Activated CD4-positive, alpha-beta T cell treated with anti-CD3 and anti-CD28 coated beads for 36 hours (primary cell): ENCODE data around the gene IL17RA. TPM values are rescaled to one million over a fixed set of nuclear protein-coding genes. Genes with fewer than 3 reads are reported as not detected.

Source experiments
- ATAC-seq: fragments of 200-7000 bp; cut with Tn5 transposase; one replicate; pipeline ENCODE4 v1.10.0; 2021; ENCODE audit warnings: mild to moderate bottlenecking, moderate library complexity
- CTCF ChIA-PET: fragments of 350-600 bp; sonication (Branson Sonifier 250); formaldehyde crosslinking; loops from one replicate; lab custom pipeline; 2021; ENCODE audit warnings: antibody characterized with exemption; lab: Charles Lee
- POLR2A ChIA-PET: fragments of 350-600 bp; sonication (Branson Sonifier 250); formaldehyde crosslinking; loops from one replicate; lab custom pipeline; 2021; ENCODE audit warnings: antibody characterized with exemption, inconsistent platforms; lab: Charles Lee
- DNase-seq: peaks from one replicate; pipeline ENCODE4 v3.0.0-alpha.2; 2020
- H3K27ac Mint-ChIP-seq: one replicate; pipeline ENCODE4 v1.8.0; 2021; ENCODE audit warnings: mixed read lengths
- H3K27me3 Mint-ChIP-seq: one replicate; pipeline ENCODE4 v1.8.0; 2021; ENCODE audit warnings: mixed read lengths
- H3K36me3 Mint-ChIP-seq: one replicate; pipeline ENCODE4 v1.8.0; 2021; ENCODE audit warnings: low read depth, mixed read lengths
- H3K4me1 Mint-ChIP-seq: one replicate; pipeline ENCODE4 v1.8.0; 2021; ENCODE audit warnings: mixed read lengths
- H3K4me3 Mint-ChIP-seq: one replicate; pipeline ENCODE4 v1.8.0; 2021; ENCODE audit warnings: mild to moderate bottlenecking, moderate library complexity, mixed read lengths
- H3K9me3 Mint-ChIP-seq: one replicate; pipeline ENCODE4 v1.8.0; 2021; ENCODE audit warnings: low read depth, mixed read lengths
- intact Hi-C, 2 experiments: fragments of 100-400 bp; cut with DNase I in 1 of 2; cut with micrococcal nuclease in 1 of 2; formaldehyde crosslinking; loops; one replicate each; pipeline versions ENCODE4 v1.14.2 to v1.15.1; 2022 to 2024; cut with DNase I, micrococcal nuclease
- total RNA-seq, 2 experiments: library from RNA; stranded (reverse); gene quantifications; one replicate each; pipeline ENCODE4 v1.2.3, GENCODE V29; 2021

IL17RA gene
- total RNA-seq, 2 experiments from 2014 or later: 13.1 to 13.3 TPM

DNA sequence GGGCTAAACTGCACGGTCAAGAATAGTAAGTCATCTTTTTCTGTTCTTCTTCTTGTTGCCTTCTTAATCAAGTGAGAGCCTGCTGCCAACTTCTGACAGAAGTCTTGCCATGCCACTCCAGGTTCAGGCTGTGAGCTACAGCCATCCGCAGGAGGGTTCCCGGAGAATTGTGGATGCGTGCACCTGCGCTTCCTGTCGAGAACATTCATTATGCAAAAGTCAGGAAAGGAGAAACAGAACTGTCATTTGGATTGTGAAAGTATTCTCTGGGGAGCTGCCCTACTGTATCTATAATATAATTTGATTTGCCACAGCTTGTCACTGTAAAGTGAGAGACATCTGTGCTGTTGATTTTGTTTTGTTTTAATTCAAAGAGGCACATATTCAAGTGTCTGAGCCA is 12.3 kb downstream of the IL17RA start:
- Mint-ChIP-seq H3K4me1 (peaks cover 87% of the 10 kb centered on the region), H3K27me3 (no peaks in the 10 kb centered on the region), H3K9me3 (no peaks in the 10 kb centered on the region), H3K27ac (no peak overlapping the region), H3K4me3 (no peak overlapping the region), H3K36me3 (peaks cover 35% of the 10 kb centered on the region)
- intact Hi-C loops: no loop called here
- ChIA-PET POLR2A (no interaction called here), CTCF (interaction anchor here (0.8 to 1.9 kb wide), 5 partner anchors 8 to 22 kb away, joined by 3 to 5 read pairs (median 3); no protein-coding TSS in a partner anchor)
- DNase-seq (no peak), ATAC-seq (no peak)

DNA sequence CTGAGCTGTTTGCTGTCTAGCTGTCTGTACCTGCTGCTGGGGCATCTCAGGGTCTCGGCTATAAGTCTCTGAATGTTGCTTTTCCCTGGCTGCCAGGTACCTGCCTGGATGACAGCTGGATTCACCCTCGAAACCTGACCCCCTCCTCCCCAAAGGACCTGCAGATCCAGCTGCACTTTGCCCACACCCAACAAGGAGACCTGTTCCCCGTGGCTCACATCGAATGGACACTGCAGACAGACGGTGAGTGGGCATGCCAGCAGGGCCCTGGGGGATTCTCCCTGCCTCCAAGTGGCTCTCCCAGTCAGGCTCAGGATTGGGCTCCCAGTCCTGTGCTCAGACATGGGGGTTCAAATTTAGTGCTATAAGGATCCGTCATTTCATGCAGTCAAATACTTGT is 12.9 kb downstream of the IL17RA start:
- ChIA-PET CTCF (interaction anchor here (0.8 to 1.9 kb wide), 4 partner anchors 9 to 20 kb away, joined by 3 to 5 read pairs (median 4); no protein-coding TSS in a partner anchor), POLR2A (no interaction called here)
- Mint-ChIP-seq H3K36me3 (peaks cover 39% of the 10 kb centered on the region), H3K27me3 (no peaks in the 10 kb centered on the region), H3K4me1 (peaks cover 85% of the 10 kb centered on the region), H3K4me3 (no peak overlapping the region), H3K9me3 (no peaks in the 10 kb centered on the region), H3K27ac (no peak overlapping the region)
- intact Hi-C loops: loop anchor here in 1 of 2 experiments (1.0 kb wide), 1 partner anchor 10 kb away; no protein-coding TSS in a partner anchor
- ATAC-seq (no peak), DNase-seq (no peak)

DNA sequence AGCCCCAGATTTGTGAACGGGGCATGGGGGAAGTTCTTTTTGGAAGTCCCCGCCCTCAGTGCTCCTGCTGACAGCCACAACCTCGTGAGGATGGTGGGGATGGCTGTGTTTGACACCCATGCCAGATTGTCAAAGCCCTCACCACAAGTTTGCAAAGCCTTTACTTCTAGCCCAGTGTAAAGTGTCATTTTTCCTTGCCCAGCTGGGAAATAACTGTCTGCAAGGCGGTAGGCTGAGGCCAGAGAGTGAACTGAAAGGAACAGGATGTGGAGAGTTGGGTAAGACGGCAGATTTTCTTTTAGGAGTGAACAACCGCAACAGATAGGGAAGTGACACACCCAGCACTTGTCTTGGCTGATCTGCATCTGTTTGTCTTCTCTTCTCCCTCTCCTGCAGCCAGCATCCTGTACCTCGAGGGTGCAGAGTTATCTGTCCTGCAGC is 13.6 kb downstream of the IL17RA start:
- DNase-seq (peak; percentile 38), ATAC-seq (peak; percentile 76)
- intact Hi-C loops: loop anchor here in 1 of 2 experiments (1.0 kb wide), 1 partner anchor 11 kb away; no protein-coding TSS in a partner anchor
- no peak overlapping the region for H3K4me3 Mint-ChIP-seq
- peak overlapping the region; percentile 47 for H3K27ac Mint-ChIP-seq
- peaks cover 45% of the 10 kb centered on the region for H3K36me3 Mint-ChIP-seq
- H3K27me3 Mint-ChIP-seq: no peaks in the 10 kb centered on the region
- CTCF ChIA-PET: interaction anchor here (0.8 kb wide), 1 partner anchor 20 kb away, joined by 4 read pairs; no protein-coding TSS in a partner anchor
- H3K9me3 Mint-ChIP-seq: no peaks in the 10 kb centered on the region
- H3K4me1 Mint-ChIP-seq: peaks cover 82% of the 10 kb centered on the region
- POLR2A ChIA-PET: interaction anchor here (0.7 kb wide), 1 partner anchor 59 kb away, joined by 4 read pairs; no protein-coding TSS in a partner anchor

DNA sequence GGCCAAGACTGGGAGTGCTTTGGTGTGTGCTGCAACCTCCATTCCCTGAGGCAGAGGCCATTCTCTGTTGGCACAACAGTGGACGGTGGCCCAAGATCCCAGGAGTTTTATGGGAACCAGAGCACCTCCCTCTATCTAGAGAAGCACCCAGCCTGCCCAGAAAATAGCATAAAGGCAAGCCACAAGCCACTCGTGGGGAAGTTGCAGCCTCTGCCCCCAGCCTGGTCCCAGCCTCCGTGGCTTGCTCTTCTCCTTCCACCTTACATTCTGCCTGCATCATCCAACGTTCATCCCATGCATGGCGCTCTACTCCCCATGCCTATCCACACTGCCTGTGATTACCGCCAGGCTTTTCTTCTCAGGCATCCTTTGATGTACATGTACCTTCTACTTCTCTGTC is 15.8 kb downstream of the IL17RA start:
- ChIA-PET POLR2A (no interaction called here), CTCF (no interaction called here)
- H3K27ac Mint-ChIP-seq: peak overlapping the region; percentile 27
- H3K27me3 Mint-ChIP-seq: no peaks in the 10 kb centered on the region
- no peak overlapping the region for H3K4me3 Mint-ChIP-seq
- intact Hi-C loops: no loop called here
- peaks cover 53% of the 10 kb centered on the region for H3K36me3 Mint-ChIP-seq
- ATAC-seq: no peak
- no peak for DNase-seq
- no peaks in the 10 kb centered on the region for H3K9me3 Mint-ChIP-seq
- peaks cover 70% of the 10 kb centered on the region for H3K4me1 Mint-ChIP-seq

DNA sequence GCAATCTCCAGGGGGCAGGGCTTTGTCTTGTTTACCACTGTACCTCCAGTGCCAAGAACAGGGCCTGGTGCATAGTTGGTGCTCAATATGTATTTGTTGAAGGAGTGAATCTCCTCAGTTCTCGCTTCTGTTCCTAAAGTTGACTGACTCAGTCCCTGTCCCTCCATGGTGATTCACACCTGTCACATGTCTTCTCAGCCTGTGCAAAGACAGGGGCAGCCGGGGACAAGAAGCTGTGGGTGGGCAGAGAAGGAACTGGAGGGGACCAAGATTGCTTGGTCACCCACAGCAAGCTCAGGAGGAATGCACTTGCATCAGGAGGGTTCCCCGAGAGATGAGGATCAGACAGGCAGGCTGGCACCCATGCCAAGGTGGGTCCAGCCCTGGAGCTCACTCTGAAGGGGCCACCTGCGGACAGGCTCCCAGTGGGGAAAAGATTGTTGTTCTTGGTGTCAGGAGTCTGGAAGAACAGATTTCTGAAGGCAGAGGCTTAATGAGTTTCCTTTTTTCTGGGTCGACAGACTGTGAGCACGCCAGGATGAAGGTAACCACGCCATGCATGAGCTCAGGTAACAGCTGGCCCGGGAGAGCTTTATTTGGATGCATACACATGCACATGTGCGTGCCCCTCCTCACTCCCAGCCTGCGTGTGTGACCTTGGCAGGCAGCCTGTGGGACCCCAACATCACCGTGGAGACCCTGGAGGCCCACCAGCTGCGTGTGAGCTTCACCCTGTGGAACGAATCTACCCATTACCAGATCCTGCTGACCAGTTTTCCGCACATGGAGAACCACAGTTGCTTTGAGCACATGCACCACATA is 16.9 kb downstream of the IL17RA start:
- POLR2A ChIA-PET: interaction anchor here (0.6 kb wide), 1 partner anchor 27 kb away, joined by 4 read pairs; no protein-coding TSS in a partner anchor
- Mint-ChIP-seq H3K36me3 (peaks cover 58% of the 10 kb centered on the region), H3K4me1 (peaks cover 73% of the 10 kb centered on the region), H3K27me3 (no peaks in the 10 kb centered on the region), H3K9me3 (no peaks in the 10 kb centered on the region), H3K27ac (peak overlapping the region; percentile 40), H3K4me3 (no peak overlapping the region)
- CTCF ChIA-PET: interaction anchor here (1.0 to 1.3 kb wide), 2 partner anchors 13 to 71 kb away, joined by 3 to 5 read pairs; no protein-coding TSS in a partner anchor
- ATAC-seq: peak; percentile 56
- no peak for DNase-seq
- intact Hi-C loops: no loop called here

DNA sequence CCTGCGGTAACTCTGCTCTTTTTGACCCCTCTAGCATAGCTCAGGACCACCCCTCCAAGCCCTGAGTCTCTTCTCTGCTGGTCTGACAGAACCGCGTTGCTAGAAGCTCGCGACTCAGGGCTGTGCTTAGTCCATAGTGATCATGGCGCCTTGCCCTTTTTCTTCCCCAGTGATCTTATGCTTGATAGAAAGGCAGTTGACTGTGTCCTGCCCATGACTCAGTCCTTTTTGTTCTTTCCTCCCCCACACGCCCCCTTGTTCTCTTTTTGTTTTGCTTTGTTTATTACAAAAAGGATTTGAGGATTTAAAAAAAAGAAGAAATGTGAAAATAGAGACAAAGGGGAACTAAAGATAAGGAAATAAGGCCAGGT is 17.5 kb downstream of the IL17RA start:
- DNase-seq (no peak), ATAC-seq (no peak)
- peaks cover 74% of the 10 kb centered on the region for H3K4me1 Mint-ChIP-seq
- no peaks in the 10 kb centered on the region for H3K9me3 Mint-ChIP-seq
- intact Hi-C loops: no loop called here
- POLR2A ChIA-PET: no interaction called here
- no peaks in the 10 kb centered on the region for H3K27me3 Mint-ChIP-seq
- peak overlapping the region; percentile 40 for H3K27ac Mint-ChIP-seq
- CTCF ChIA-PET: interaction anchor here (1.3 kb wide), 1 partner anchor 70 kb away, joined by 5 read pairs; no protein-coding TSS in a partner anchor
- H3K36me3 Mint-ChIP-seq: peaks cover 64% of the 10 kb centered on the region
- no peak overlapping the region for H3K4me3 Mint-ChIP-seq

DNA sequence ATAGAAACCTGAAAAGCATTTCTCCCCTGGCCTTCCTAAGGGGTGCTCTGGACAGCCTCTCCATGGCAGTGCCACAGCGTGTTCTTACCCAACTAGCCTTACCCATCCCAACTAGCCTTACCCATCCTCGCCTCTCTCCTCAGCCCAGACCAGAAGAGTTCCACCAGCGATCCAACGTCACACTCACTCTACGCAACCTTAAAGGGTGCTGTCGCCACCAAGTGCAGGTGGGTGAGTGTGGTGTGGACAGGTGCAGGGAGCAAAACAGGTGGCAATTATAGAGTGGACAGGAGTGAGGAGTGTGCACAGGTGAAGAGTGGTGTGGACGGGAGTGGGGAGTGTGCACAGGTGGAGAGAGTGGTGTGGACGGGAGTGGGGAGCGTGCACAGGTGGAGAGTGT is 18.6 kb downstream of the IL17RA start:
- POLR2A ChIA-PET: no interaction called here
- CTCF ChIA-PET: no interaction called here
- H3K4me3 Mint-ChIP-seq: no peak overlapping the region
- H3K9me3 Mint-ChIP-seq: no peaks in the 10 kb centered on the region
- intact Hi-C loops: no loop called here
- ATAC-seq (no peak), DNase-seq (no peak)
- peaks cover 68% of the 10 kb centered on the region for H3K4me1 Mint-ChIP-seq
- no peak overlapping the region for H3K27ac Mint-ChIP-seq
- no peaks in the 10 kb centered on the region for H3K27me3 Mint-ChIP-seq
- peaks cover 61% of the 10 kb centered on the region for H3K36me3 Mint-ChIP-seq

DNA sequence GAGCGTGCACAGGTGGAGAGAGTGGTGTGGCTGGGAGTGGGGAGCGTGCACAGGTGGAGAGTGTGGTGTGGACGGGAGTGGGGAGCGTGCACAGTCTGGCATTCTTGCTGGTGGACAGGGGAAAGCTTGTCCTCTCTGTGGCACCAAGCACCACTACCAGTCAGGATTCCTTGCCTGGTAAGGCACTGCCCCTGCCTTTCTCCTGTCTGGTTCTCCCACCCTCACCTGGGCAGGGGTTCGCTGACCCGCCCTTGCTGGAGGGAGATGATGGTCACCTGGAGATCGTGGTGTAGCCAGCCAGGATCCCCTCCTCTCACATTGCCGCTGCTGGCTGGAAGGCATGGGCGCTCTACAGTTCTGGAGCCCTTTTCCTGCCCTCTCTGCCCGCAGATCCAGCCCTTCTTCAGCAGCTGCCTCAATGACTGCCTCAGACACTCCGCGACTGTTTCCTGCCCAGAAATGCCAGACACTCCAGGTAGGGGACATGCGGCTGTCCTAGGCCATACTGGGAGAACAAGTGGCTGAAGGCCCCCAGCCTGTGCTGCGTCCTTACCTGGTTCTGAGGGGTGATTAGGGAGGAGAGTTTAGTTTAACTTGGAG is 19.6 kb downstream of the IL17RA start:
- peaks cover 58% of the 10 kb centered on the region for H3K4me1 Mint-ChIP-seq
- intact Hi-C loops: no loop called here
- no peak for DNase-seq
- no peaks in the 10 kb centered on the region for H3K9me3 Mint-ChIP-seq
- CTCF ChIA-PET: interaction anchor here (0.7 kb wide), 1 partner anchor 372 kb away, joined by 3 read pairs; no protein-coding TSS in a partner anchor
- POLR2A ChIA-PET: no interaction called here
- no peak for ATAC-seq
- H3K36me3 Mint-ChIP-seq: peaks cover 50% of the 10 kb centered on the region
- no peaks in the 10 kb centered on the region for H3K27me3 Mint-ChIP-seq
- H3K27ac Mint-ChIP-seq: no peak overlapping the region
- no peak overlapping the region for H3K4me3 Mint-ChIP-seq

DNA sequence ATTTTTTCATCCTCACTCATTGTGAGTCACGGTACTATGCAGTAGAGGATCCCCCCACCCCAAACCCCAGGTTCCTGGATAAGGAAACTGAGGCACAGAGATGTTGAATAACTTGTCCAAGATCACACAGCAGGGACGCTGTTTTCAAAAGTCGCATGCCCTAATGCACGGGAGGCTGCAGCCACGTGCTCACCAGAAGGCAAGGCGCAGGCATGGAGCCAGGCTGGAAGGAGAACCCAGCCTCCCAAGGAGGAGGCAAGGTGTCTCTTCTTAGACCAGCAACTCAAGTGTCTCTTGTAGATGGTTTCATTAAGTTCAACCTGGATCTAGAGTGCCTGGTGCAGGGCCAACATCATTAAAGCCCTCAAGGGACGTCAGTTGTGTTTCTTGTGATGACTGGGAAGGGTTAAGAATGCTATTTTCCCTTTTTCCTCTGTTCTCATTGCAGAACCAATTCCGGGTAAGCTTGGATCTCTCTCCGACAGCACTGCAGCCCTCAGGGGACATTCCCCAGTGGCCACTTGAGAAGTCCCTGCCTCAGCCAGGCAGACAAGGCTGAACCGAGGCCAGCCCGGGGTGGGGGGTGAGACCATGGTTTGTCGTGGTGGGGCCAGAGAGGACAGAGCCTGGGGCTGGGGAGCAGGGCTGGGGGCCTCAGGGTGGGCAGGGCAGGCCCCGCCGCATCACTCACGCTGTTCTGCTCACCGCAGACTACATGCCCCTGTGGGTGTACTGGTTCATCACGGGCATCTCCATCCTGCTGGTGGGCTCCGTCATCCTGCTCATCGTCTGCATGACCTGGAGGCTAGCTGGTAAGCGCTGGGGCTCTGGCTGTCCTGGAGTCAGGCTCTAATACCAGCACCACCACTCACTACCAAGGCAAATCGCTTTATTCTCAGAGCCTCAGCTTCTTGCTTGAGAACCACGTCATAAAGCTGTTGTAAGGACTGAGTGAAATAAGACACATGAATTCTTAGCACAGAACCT is 20.6 kb downstream of the IL17RA start:
- ATAC-seq: no peak
- intact Hi-C loops: no loop called here
- Mint-ChIP-seq H3K9me3 (no peaks in the 10 kb centered on the region), H3K4me1 (peaks cover 53% of the 10 kb centered on the region), H3K4me3 (no peak overlapping the region), H3K27me3 (no peaks in the 10 kb centered on the region), H3K27ac (no peak overlapping the region), H3K36me3 (peaks cover 48% of the 10 kb centered on the region)
- DNase-seq: no peak
- POLR2A ChIA-PET: no interaction called here
- CTCF ChIA-PET: interaction anchor here (0.6 to 0.7 kb wide), 2 partner anchors 371 to 450 kb away, joined by 3 read pairs; no protein-coding TSS in a partner anchor

DNA sequence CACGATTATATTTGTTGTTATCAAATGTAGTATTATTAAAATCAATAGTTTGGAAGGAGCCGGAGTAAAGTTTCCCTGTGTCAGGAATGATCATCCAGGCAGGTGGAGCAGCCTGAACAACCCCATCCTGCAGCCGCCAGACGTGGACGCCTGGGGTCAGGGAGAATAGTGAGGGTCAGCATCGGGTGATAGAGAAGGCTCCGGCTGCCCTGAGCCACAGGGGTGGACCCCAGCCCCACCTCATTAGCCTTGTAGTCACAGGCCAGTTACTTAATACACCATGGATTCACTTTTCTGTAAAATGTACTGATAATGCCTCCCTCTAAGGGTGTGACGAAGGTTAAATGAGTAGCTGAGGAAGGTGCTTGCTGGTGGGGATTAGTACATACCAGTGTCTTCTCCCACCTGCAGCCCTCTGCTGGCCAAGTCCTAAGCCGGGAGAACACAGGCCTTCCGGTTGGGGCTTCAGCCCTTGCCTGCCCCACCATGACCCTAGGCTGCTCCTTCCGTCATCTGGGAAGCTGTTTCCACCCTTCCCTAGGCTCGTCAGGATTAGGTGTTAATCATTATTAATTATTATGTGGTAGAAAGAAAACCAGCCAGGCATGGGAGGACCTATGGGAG is 21.5 kb downstream of the IL17RA start:
- DNase-seq (no peak), ATAC-seq (peak; percentile 45)
- intact Hi-C loops: no loop called here
- H3K9me3 Mint-ChIP-seq: no peaks in the 10 kb centered on the region
- peak overlapping the region; percentile 76 for H3K27ac Mint-ChIP-seq
- H3K4me3 Mint-ChIP-seq: peak overlapping the region; percentile 9
- ChIA-PET POLR2A (no interaction called here), CTCF (interaction anchor here (0.9 to 1.0 kb wide), 3 partner anchors 10 to 17 kb away, joined by 3 to 4 read pairs (median 3); no protein-coding TSS in a partner anchor)
- peaks cover 47% of the 10 kb centered on the region for H3K36me3 Mint-ChIP-seq
- no peaks in the 10 kb centered on the region for H3K27me3 Mint-ChIP-seq
- peaks cover 48% of the 10 kb centered on the region for H3K4me1 Mint-ChIP-seq
